Endometrium (tissue), 2 donors: Measurements from ENCODE around the gene EFNA1.
"Not testable (repeated sequence)": the region's sequence is repeated elsewhere in the genome, so short reads cannot be mapped to it uniquely, and the experiment has no call there.

Experiments
- FAIRE-seq: peaks from 2 replicates; lab custom pipeline; 2012; peaks lifted over from hg19 to GRCh38; lab: Jason Lieb, UNC
- donor health status: control.
- donor health status: control.

Gene EFNA1

GRCh38 chr1:155155996-155156643 is 28.4 kb downstream of the EFNA1 start:
- FAIRE-seq = not testable (repeated sequence)

GRCh38 chr1:155158991-155159390 is 31.3 kb downstream of the EFNA1 start:
- FAIRE-seq = no peak

- no peak for FAIRE-seq
These were observed 32.5 kb downstream of the EFNA1 start for GRCh38 chr1:155160128-155160527.

- not testable (repeated sequence) for FAIRE-seq
These were observed 35.0 kb downstream of the EFNA1 start for GRCh38 chr1:155162631-155163030.

GRCh38 chr1:155163785-155164184 is 36.1 kb downstream of the EFNA1 start:
- not testable (repeated sequence) for FAIRE-seq

GRCh38 chr1:155164625-155165024 is 36.9 kb downstream of the EFNA1 start:
- not testable (repeated sequence) for FAIRE-seq

- no peak for FAIRE-seq
These were observed 38.4 kb downstream of the EFNA1 start for GRCh38 chr1:155166051-155166470.

GRCh38 chr1:155166471-155167165 is 38.9 kb downstream of the EFNA1 start:
- FAIRE-seq = no peak

- no peak for FAIRE-seq
These were observed 39.8 kb downstream of the EFNA1 start for GRCh38 chr1:155167166-155168104.

- FAIRE-seq = not testable (repeated sequence)
These were observed 40.4 kb downstream of the EFNA1 start for GRCh38 chr1:155168105-155168445.

- no peak for FAIRE-seq
These were observed 41.0 kb downstream of the EFNA1 start for GRCh38 chr1:155168456-155169210.

- no peak for FAIRE-seq
These were observed 41.9 kb downstream of the EFNA1 start for GRCh38 chr1:155169541-155169940.

GRCh38 chr1:155170101-155170785 is 42.6 kb downstream of the EFNA1 start:
- no peak for FAIRE-seq

- no peak for FAIRE-seq
These were observed 43.1 kb downstream of the EFNA1 start for GRCh38 chr1:155170806-155171205.

GRCh38 chr1:155171836-155172731 is 44.4 kb downstream of the EFNA1 start:
- no peak for FAIRE-seq

- FAIRE-seq = no peak
These were observed 45.2 kb downstream of the EFNA1 start, which contains the start of gene KRTCAP2 for GRCh38 chr1:155172732-155173477. Gene KRTCAP2, minus strand, starts transcription at chr1:155173304. Its CDS starts 80 bp downstream, at chr1:155173224.

GRCh38 chr1:155173478-155174323 is 46.0 kb downstream of the EFNA1 start, which contains the start of gene TRIM46:
Gene TRIM46, plus strand, starts transcription at chr1:155173849. Its CDS starts 118 bp downstream, at chr1:155173967.
- no peak for FAIRE-seq
